Non-pigmented ciliary epithelial cell (primary cell): ENCODE measurements around the gene VENTX.

ENCODE experiments used
- DNase-seq: peaks from one replicate; pipeline ENCODE4 v3.0.0-alpha.2; 2010; ENCODE audit warnings: low read depth

The VENTX gene

DNA sequence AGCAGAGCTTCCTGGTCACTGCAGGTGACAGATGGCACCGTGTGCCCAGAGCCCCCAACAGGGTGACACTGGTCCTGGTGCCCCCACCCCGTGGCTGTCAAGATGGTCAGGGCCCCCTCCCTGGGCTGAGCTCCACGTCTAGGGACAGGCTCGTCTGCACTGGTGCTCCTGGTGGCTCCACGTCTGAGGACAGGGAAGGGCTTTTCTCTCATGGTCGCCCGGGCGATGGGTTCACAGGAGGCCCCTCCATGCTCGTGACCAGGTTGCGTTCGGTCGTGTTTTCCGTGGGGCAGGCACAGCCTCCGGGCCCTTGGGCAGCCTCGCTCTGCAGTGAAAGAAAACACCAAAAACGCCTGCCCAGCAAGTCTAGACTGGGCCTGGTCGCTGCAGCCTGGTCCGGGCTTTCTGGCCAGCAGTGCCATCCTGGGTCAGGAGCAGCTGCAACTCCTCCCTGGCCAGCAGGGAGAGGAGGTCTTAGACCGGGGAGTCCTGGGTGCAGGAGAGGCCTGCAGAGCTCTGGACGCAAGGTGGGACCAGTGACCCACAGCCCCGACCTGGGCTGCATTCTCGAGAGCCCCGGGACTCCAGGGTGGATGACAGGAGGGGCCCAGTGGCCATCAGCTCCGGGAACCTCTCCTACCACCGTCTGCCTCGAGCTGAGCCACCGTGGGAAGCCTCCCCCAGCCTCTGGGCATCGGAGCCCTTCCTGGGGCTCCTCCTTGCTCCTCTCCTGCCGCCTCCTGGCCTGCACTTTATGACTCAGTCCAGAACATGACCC is 35.5 kb upstream of the VENTX start:
- no peak for DNase-seq

DNA sequence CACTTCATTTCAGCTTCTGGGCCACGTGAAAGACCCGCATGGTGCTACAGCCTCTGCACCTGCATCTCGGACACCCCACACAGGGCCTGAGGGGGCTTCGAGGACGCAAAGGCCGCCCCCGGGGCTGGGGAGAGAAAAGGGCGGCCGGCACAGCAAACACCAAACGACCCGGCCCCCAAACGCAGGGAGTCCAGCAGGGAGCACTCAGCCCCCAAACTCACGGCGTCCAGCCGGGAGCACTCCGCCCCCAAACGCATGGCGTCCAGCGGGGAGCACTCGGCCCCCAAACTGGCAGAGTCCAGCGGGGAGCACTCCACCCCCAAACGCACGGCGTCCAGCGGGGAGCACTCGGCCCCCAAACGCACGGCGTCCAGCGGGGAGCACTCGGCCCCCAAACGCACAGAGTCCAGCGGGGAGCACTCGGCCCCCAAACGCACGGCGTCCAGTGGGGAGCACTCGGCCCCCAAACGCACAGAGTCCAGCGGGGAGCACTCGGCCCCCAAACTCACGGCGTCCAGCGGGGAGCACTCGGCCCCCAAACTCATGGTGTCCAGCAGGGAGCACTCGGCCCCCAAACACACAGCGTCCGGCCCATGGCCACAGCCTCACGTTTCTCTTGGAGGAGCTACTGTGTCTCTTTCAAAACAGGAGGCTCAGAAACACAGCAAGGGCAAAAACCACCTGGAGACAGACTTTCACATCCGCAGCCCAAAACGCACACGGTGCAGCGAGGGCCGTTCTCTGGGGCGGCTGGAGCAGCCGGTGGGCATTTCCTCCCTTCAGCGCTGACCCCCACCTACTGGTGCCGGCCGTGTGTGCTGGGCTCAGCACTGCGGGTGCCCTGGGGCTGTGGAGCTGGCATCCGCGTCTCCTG is 34.6 kb upstream of the VENTX start:
- no peak for DNase-seq

DNA sequence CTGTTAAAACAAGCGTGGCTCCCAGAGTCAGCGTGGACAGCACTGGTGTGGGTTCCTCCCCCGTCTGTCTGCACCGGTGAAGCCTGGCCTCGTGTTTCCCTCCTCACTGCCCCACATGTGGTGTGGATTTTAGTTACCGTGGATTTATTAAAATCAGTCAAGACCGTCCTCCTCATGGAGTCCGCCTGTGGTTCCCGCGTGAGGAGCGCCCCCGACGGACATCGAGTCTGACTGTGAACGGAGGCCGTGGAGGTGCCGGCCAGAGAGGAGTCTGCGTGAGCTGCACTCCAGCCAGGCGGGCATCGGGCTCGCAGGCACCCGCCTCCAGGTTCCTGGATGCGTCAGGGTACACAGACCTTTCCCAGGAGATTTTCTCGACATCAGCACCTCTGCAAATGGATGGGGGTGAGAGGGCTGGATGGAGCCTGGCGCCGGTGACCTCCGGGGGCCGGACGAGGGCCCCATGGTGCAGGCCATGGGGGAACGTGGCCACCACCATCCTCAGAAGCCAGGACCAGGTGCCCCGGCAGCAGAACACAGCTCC is 33.9 kb upstream of the VENTX start:
- DNase-seq = no peak

DNA sequence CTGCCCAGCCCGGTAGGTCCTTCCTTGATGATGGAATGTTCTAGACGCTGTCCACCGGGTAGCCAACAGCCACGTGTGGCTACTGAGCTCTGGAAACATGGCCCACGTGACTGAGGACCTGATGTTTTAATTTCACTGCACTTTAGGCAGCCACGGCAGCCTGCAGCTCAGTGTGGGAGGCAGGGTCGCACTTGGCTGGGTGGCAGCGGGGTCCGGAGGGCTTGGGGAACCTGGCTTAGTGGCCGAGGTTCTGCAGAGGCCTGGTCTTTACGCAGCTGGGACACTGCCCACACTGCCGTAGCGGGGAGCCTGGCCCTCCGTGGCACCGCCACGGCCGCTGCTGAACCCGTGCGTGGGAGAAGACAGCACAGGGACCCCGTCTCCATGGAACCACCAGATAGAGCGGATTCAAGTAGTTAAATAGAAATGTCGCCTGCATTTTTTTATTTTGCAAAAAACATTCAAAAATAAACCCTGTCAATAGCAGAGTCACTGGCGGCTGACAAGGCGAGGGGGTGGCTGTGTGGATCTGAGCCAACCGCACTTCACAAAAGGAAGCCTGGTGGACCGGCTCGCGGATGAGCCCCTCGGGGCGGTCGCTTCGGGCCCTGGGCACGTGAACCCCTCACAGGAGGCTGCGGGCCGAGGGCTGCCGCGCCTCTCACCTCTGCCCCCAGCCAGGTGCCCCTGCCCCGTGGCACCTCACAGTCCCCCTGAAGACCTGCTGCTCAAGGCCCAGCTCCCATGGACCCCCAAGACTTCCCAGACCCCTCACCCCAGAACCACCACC is 33.2 kb upstream of the VENTX start:
- DNase-seq = no peak

DNA sequence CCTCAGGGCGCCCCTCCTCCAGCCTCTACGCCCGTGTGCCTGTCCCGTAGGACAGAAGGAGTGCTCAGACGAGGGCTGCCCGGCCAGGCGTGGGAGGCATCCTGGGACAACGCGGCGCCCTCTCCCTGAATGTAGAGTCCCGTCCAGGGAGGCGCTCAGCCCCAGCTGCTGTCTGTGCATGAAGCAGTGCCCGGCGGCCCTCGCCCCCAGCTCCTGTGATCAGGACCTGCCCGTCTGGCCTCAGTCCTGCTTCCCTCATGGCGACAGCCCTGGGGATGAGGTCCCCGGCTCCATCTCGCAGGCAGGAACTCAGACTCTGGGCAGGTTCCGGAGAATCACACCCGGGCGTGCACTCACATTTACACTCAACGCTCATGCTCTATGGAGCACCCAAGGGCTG is 32.5 kb upstream of the VENTX start:
- DNase-seq = no peak

DNA sequence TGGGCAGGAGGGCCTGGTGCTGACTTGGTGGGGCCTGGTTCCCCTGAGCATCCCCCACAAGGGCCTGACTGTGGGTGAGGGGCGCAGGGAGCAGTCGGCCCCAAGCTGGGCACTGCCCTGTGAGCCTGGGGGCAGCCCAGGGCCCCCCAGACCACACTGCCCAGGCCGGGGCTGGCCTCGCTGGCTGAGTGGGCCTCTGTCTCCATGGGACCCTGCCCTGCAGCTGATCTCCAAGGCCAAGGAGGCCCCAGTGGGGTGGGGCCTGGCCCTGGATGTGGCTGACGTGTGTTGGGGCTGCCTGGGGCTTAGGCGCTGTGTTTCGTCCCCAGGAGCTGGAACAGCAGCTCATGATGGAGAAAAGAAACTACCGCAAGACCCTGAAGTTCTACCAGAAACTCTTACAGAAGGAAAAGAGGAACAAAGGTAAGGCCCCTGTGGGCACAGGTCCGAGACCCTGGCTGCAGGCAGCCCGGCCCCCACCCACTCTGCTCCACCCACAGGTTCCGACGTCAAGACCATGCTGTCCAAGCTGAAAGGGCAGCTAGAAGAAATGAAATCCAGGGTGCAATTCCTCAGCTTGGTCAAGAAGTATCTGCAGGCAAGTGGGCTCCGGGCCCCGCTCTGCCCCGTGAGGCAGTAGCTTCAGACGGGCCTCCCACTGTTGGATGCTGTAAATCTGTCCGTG is 31.2 kb upstream of the VENTX start:
- DNase-seq = no peak

DNA sequence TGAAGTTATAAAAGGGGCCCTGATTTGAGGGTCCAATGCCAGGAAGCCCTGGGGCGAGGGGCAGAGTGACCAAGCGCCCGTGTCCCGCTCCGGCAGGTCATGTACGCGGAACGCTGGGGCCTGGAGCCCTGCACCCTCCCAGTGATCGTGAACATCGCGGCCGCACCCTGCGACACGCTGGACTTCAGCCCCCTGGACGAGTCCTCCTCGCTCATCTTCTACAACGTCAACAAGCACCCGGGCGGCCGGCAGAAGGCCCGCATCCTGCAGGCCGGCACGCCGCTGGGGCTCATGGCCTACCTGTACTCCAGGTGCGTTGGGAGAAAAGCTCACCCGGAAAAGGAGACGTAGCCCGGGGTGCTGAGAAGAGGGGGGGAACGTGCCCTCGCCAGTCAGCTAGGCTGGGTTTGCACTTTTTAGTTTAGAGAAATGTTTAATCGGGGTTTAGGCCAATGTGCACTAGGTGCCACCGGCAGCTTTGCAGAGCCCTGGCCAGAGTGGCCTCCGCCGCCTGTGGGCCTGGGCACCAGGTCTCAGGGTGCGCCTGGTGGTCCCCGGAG is 30.5 kb upstream of the VENTX start:
- no peak for DNase-seq

DNA sequence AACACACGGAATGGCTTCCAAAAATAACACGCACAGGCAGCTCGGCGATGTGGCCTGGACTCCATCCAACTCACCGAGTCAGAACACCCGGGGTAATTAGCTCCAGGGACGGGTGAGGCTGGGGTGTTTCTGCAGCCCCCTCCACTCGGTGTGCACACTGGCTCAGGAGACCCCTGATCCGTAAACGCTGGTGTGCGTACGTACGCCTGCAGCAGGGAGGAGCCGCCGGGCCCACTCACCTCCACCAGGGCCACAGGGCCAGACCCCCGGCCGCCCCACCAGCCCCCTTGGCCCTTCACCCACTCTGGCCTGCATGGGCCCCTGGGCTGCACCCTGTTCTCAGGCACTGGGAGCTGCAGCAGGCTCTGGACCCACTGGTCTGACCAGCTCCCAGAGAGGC is 30.0 kb upstream of the VENTX start:
- DNase-seq = no peak

DNA sequence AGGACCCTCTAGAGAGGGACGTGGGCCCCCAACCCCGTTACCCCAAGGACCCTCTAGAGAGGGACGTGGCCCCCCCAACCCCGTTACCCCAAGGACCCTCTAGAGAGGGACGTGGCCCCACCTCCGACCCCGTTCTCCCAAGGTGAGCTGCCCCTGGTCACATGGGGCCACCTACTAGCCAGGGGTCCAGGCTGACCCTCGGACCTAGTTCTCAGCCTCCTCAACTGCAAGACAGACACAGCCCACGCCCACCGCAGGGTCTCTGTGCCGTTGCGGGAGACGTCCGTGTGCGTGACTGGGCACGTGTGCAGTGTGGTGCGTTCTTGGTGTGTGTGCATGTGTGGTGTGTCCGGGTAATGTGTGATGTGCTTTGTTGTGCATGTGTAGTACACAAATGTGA is 29.2 kb upstream of the VENTX start:
- no peak for DNase-seq

DNA sequence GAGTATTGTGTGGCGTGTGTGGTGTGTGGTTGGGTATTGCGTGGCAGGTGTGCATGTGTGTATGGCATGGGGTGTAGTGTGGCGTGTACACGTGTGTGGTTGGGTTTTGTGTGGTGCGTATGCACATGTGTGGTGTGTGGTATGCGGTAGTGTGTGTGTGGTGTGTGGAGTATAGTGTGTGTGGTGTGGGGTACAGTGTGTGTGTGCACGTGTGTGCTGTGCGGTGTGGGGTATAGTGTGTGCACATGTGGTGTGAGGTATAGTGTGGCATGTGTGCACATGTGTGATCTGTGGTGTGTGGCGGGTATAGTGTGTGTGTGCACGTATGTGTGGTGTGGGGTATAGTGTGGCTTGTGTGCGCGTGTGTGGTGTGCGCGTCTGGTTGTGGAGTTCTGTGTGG is 28.5 kb upstream of the VENTX start:
- DNase-seq = no peak

DNA sequence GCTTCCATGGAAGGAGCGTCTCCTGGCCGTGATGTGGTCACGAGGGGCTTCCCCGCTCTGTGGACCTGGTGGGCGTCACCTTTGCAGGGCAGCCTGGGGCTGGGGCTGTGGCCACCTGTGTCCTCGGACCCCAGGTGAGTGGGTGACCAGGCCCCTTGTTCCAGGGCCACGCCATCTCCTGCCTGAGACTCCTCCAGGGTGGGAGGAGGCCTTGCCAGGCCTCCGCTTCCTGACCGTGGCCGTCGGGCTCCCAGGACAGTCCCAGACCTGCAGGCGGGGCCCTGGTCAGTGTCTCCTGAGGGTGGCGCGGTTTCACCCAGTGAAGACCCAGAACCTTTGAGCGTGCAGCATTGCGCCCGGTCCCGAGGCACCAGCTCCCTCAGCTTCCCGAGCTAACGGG is 28.0 kb upstream of the VENTX start:
- no peak for DNase-seq

DNA sequence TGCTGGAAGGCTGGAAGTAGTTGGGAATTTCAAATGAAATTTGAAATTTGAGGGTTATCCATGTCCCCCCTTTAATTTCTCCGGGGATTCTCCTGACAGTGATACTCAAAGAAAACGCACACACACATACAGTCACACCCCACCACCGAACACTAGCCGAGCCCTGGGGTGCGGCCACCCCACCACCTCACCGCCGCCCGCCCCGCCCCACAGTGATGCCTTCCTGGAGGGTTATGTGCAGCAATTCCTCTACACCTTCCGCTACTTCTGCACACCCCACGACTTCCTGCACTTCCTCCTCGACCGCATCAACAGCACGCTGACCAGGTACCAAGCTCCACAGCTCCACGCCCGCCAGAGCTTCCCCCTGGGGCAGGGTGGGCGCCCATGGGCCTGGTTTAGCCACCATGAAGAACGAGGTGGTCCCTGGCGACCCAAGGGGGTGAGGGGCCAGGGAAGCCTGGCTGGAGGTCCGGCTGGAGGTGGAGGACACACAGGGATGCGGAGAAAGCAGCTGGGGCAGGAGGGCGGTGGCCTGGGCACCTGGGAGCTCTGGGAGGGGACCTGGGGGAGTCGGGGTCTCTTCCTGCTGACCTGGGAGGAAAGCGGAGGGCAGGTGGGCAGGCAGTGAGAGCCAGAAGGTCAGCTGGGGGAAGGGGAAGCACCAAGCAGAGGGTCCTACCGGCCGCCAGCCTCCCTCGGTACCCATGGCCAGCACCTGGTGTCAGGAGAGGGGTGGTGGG is 27.1 kb upstream of the VENTX start:
- no peak for DNase-seq

DNA sequence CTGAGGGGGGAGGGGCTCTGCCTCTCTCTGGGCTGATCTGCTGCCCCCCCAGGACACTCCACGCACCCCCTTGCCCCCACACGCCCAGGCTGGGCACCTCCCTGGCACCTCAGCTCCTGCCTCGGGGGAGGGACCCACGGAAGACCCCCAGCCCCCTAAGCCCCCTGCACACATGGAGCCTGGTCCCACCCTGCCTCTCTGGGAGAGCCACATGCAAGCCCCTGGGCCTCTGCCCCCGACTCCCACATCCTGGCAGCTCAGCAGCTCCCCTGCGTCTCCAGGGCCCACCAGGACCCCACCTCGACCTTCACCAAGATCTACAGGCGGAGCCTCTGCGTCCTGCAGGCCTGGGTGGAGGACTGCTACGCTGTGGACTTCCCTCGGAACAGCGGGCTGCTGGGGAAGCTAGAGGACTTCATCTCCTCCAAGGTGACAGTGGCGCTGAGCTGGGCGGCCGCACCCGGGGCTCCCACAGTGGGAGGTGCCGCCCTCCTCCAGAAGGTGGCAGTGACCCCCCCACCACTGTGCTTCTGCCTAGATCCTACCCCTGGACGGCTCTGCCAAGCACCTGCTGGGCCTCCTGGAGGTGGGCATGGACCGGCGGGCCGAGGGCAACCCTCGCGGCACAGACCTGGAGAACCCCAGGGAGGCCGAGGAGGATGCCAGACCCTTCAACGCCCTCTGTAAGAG is 26.4 kb upstream of the VENTX start:
- no peak for DNase-seq

DNA sequence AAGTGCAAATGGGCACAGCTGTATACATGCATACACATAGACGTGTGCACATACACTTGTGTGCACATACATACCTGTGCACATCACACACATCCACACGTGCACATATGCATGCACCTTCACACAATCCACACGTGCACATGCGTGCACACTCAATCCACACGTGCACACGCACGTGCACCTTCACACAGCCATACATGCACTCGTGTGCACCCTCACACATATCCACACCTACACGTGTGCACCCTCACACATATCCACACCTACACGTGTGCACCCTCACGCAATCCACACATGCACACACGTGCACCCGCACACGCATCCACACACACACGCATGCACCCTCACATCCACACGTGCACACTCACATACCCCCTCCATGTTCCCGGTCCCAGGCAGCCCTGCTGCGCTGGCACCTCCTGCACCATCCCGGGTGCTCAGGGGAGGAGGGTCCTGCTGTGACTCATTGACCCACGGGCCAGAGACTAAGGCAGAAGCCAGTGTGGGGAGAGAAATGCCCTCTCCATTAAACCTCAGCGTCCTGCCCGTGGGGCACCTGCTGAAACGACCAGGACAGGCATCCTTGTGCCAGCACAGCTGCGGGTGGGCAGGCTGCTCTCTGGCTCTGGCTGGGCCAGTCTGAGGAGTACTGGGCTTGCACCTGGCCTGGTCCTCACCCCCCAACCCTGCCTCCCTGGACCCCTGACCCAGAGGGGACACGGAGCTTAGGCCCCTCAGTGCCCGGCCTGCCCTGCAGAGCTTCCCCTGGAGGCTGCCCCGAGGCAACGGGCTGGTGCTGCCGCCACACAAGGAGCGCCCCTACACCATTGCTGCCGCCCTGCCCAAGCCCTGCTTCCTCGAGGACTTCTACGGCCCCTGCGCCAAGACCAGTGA is 25.4 kb upstream of the VENTX start:
- no peak for DNase-seq

DNA sequence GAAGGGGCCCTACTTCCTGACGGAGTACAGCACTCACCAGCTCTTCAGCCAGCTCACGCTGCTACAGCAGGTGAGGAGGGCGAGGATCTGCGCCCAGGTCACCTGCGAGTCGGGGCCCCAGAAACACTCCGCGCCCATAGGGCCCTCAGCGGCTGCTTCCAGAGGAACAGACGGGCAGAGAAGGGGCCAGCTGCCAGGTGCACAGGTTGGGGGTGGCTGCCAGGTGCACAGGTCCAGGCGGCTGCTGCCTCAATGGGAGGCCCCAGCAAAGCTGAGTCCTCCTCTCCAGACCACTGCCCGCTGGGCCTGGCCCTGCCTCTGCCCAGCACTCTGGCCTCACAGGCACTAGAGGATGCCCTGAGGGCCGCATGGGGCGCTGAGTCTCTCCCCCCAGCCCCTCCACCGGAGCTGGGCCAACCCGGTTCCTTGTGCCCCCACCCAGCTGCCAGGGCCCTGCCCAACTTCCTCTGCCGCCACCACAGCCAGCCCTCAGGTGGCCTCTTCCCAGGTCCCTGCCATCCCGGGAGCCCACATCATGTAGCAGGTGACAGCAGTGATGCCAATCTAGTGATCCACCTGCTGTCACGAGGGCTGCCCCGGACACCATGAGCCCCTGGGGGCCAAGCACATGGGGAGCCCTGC is 24.7 kb upstream of the VENTX start:
- DNase-seq = no peak

DNA sequence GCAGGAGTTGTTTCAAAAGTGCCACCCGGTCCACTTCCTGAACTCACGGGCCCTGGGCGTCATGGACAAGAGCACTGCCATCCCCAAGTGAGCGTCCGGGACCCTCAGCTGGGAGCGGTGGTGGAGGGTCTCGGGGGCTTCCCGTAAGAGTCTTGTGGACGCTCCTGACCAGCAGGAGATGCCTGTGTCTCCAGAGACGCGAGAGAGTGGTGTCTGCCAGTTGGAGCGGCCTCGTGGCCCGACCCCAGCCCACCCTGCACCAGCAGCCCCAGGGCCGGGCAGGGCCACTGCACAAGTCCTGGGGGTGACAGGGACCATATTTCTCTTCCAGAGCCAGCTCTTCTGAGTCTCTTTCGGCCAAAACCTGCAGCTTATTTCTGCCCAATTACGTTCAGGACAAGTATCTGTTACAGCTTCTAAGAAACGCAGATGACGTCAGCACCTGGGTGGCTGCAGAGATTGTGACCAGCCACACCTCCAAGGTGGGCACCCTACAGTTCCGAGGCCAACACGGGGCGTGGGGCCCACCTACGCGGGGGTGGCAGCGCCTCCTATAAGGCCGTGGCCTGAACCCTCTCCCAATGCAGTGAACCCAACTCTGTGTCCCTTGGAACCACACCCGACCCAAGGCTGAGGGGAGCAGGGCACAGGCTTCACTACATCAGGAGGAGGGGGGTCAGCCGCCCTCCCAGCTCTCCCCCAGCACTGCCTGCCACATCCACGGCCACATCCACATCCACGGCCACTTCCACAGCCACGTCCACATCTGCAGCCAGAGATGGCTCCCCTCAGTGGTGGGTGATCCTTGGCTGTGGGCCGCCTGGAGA is 23.8 kb upstream of the VENTX start:
- DNase-seq = no peak
